GM19023 (cell line): Measurements from ENCODE around the gene TIMM13.
"Not testable (repeated sequence)": the region's sequence is repeated elsewhere in the genome, so short reads cannot be mapped to it uniquely, and the experiment has no call there.

Experiments
- ATAC-seq: cut with Tn5 transposase; IDR thresholded peaks from one replicate; pipeline ENCODE4 v1.9.1; 2021; ENCODE audit warnings: mild to moderate bottlenecking, moderate library complexity; ENCODE audit not compliant: unreplicated experiment

The TIMM13 gene

DNA sequence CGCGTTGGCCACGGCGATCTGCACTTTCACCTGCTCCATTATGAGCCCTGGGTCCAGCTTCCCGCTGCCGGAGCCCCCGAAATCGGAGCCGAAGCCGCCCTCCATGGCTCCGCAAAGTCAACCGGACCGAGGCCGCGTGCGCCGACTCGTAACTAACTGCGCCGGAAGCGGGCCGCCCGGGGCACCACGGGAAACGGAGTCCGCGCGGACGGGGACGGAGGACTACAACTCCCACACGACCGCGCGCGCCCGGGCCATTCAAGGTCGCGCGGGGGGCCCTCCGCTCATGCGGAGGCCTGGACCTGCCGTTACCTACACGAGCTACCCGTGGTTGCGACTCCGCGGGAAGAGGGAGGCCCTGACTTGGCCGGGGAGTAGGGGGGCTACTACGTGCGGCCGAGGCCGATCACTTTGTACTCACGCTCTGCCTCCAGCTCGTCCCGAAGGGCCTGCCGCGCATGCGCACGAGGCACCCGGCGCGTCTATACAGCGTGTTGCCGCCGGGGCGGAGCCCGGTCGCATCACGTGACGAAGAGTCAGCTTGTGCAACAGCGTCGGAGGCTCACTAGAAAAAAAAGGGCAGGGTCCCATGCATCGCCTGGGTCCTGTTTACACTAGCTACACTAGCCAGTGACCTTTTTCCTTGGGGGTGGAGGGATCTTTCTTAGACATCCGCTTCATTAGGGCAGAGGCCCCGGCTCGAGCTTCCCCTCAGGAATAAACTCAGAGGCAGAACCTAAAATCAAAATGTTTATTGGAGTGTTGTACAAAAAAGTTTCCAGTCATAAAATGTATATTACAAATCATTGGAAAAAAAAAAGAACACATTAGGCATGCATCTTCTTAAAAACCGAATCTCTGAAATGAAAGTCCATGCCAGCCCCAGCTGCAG lies at the start of gene TIMM13:
Gene TIMM13, minus strand, starts transcription at position 158 of the 892 bp plus-strand sequence. Its CDS starts 53 bp downstream, at position 105.
- peak; percentile 83 for ATAC-seq

DNA sequence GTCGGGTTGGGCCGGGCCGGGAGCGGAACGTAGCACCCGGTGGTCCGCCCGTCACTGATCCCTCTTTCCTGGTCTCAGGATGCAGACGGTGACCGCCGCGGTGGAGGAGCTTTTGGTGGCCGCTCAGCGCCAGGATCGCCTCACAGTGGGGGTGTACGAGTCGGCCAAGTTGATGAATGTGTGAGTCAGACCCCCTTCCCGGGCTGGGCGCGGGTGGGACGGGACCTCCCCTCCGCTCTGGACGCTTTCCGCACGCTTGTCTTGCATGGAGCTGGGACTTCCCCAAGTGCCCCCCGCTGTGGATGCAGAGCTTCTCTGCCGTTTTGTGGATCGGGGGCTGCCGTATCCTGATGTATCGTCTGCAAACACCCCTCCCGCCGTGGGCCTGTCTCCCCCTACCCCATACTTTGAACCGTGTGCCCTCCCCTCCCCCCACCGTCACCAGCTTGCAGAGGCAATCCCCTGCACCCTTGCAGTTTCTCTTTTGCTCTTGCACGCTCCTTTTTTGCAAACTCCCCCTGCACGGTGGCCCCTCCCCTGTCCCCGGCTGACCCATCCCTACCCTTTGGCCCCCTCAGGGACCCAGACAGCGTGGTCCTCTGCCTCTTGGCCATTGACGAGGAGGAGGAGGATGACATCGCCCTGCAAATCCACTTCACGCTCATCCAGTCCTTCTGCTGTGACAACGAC lies 49.2 kb upstream of the TIMM13 start:
- peak; percentile 5 for ATAC-seq

- ATAC-seq: peak; percentile 47
These were observed 48.5 kb upstream of the TIMM13 start, which contains the start of gene GADD45B for GRCh38 chr19:2475702-2476450. GADD45B (plus strand) TSS chr19:2476127; CDS start chr19:2476359, 232 bp downstream.

DNA sequence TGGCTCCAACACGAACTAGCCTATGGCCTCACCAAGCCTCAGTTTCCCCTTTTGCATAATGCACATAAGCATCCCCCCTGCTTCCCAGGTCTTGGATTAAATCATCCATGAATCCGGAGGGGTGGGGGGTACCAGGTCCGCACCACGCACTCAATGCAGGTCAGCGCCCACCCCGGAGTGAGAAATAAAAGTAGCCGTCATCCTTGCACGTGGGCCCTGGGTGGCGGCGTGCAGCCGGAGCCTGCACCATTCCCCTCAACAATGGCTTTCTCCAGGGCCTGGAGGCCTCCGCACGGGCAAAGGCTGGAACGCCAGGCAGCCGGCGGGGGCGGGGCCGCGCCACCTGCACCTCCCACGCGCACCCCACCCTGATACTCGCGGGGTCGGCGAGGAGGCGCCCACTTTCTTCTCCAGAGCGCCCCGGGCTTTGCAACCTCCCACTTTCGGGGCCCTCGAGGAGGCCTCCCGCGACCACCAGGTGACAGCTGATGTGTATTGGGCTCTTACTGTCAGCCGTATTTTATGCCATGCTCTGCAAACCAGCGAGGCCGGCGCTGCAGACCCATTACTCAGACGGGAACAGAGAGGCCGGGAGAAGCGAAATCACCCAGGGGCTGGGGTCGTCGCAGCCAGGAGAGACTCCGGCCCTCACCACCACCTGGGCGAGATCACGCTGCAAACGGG lies 47.8 kb upstream of the TIMM13 start:
- ATAC-seq: peak; percentile 5

DNA sequence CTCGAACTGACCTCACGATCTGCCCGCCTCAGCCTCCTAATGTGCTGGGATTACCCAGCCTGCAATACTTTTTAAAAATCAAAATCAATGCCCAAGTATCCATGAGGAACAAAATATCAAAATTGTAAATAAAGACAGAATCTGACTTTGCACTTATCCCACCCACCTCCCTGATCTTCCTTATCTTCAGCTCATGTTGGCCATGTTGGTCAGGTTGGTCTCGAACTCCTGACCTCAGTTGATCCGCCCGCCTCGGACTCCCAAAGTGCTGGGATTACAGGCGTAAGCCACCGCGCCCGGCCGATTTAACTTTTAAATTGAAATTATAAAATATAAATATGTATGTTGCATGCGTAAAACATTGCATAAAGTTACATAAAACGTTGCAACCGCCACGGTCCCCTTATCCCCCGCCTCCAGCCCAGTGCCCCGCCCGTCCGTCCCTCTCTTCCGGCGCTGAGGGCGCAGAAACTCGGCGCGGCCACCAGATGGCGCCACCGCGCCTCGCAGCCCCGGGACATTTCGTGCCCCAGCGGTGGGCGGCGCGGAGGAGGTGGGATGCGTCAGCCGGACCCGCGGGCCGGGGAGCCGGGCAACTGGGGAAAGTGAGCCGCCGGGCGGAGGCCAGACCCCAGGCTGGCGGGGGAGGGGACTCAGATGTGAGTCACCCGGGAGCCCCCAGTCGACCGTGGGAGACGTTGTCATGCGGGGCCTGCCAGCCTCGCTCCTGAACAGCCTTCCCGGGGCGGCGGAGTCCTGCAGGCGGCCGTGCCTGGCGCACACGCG lies 47.0 kb upstream of the TIMM13 start:
- no peak for ATAC-seq

GRCh38 chr19:2469915-2470200 lies 42.5 kb upstream of the TIMM13 start:
- ATAC-seq: not testable (repeated sequence)

GRCh38 chr19:2469102-2469914 lies 41.9 kb upstream of the TIMM13 start:
- ATAC-seq: no peak

DNA sequence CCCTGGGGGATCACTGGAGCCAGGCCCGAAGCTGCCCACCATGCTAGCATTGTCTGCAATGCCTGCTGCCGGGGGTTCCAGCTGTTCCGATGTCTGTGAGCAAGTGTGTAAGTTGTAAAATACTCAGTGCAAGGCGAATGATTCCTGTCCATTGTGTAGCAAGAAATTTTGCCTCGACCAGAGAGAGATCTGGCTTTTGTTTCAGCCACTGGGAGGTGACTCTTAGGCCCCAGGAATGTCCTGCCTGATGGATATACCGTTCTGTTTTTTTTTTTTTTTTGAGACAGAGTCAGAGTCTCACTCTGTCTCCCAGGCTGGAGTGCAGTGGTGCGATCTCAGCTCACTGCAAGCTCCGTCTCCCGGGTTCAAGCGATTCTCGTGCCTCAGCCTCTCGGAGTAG lies 41.2 kb upstream of the TIMM13 start:
- no peak for ATAC-seq

- ATAC-seq: no peak
These were observed 37.0 kb upstream of the TIMM13 start for GRCh38 chr19:2464389-2464788.

GRCh38 chr19:2463694-2464093 lies 36.3 kb upstream of the TIMM13 start:
- not testable (repeated sequence) for ATAC-seq

- no peak for ATAC-seq
These were observed 35.4 kb upstream of the TIMM13 start for GRCh38 chr19:2462635-2463421.

GRCh38 chr19:2461751-2462634 lies 34.6 kb upstream of the TIMM13 start:
- ATAC-seq: no peak

GRCh38 chr19:2460245-2460644 lies 32.9 kb upstream of the TIMM13 start:
- ATAC-seq: no peak

GRCh38 chr19:2458776-2459175 lies 31.4 kb upstream of the TIMM13 start:
- not testable (repeated sequence) for ATAC-seq

- ATAC-seq: no peak
These were observed 30.7 kb upstream of the TIMM13 start for GRCh38 chr19:2458054-2458453.

- ATAC-seq: no peak
These were observed 30.1 kb upstream of the TIMM13 start for GRCh38 chr19:2457394-2458037.
